Kidney epithelial cell (primary cell): ENCODE results near the gene CYP1A2. TPM values are rescaled to one million over a fixed set of nuclear protein-coding genes. Genes with fewer than 3 reads are reported as not detected.

Experiments
- DNase-seq: peaks from one replicate; pipeline ENCODE4 v3.0.0-alpha.2; 2010; ENCODE audit warnings: low read depth
- H3K27me3 ChIP-seq: 2 replicates; pipeline ENCODE4 v1.6.0; 2011; ENCODE audit warnings: low read length; ENCODE audit not compliant: control insufficient read depth, insufficient read depth
- H3K36me3 ChIP-seq: 2 replicates; pipeline ENCODE4 v1.5.1; 2011; ENCODE audit warnings: low read length; ENCODE audit not compliant: control insufficient read depth, insufficient read depth
- H3K4me3 ChIP-seq: 2 replicates; pipeline ENCODE4 v1.5.1; 2011; ENCODE audit warnings: low read depth, mild to moderate bottlenecking, control low read depth, low read length
- total RNA-seq: library from RNA; depleted of rRNA; stranded (reverse); fragments of >200 nt; gene quantifications from 2 replicates; pipeline ENCODE4 v1.2.3, GENCODE V29; 2015
- TF ChIP-seq, protein P1 (sequence below): IDR thresholded peaks from 2 replicates; pipeline ENCODE4 v1.5.1; 2011; ENCODE audit warnings: mild to moderate bottlenecking, moderate library complexity, low read length, control low read depth, inconsistent platforms; ENCODE audit not compliant: insufficient read depth, poor library complexity, severe bottlenecking

The CYP1A2 gene
- total RNA-seq, 1 donor from 2014 or later = not detected

- Histone ChIP-seq H3K4me3 (no peak overlapping the region), H3K36me3 (no peaks in the 10 kb centered on the region), H3K27me3 (no peaks in the 10 kb centered on the region)
- TF ChIP-seq, protein P1, sequence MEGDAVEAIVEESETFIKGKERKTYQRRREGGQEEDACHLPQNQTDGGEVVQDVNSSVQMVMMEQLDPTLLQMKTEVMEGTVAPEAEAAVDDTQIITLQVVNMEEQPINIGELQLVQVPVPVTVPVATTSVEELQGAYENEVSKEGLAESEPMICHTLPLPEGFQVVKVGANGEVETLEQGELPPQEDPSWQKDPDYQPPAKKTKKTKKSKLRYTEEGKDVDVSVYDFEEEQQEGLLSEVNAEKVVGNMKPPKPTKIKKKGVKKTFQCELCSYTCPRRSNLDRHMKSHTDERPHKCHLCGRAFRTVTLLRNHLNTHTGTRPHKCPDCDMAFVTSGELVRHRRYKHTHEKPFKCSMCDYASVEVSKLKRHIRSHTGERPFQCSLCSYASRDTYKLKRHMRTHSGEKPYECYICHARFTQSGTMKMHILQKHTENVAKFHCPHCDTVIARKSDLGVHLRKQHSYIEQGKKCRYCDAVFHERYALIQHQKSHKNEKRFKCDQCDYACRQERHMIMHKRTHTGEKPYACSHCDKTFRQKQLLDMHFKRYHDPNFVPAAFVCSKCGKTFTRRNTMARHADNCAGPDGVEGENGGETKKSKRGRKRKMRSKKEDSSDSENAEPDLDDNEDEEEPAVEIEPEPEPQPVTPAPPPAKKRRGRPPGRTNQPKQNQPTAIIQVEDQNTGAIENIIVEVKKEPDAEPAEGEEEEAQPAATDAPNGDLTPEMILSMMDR = no peak
- DNase-seq = peak; percentile 67
Measured at GRCh38 chr15:74790080-74790916, 41.7 kb downstream of the CYP1A2 start.

DNA sequence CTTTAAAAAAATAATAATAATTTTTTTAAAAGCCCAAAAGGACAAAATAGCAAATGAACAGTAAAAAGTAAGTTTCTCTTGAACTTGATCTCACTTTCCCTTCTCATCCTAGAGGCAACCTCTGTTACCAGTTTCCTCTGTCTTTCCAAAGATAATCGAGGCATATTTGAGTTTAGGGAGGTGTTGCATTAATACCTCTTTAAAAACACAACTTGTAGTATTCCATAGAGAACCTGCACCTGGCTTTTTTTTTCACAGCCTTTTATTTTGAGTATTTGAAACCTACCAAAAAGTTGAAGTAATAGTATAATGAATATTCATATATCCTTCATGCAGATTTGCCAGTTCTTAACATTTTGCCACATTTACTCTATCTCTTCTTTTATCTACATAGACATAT, 42.4 kb downstream of the CYP1A2 start:
- Histone ChIP-seq H3K4me3 (no peak overlapping the region), H3K27me3 (no peaks in the 10 kb centered on the region), H3K36me3 (no peaks in the 10 kb centered on the region)
- DNase-seq = no peak
- TF ChIP-seq, protein P1 = no peak

- H3K27me3 ChIP-seq = no peaks in the 10 kb centered on the region
- no peak overlapping the region for H3K4me3 ChIP-seq
- TF ChIP-seq, protein P1 = no peak
- H3K36me3 ChIP-seq = no peaks in the 10 kb centered on the region
- DNase-seq = no peak
Measured at GRCh38 chr15:74791667-74792066, 43.0 kb downstream of the CYP1A2 start.

DNA sequence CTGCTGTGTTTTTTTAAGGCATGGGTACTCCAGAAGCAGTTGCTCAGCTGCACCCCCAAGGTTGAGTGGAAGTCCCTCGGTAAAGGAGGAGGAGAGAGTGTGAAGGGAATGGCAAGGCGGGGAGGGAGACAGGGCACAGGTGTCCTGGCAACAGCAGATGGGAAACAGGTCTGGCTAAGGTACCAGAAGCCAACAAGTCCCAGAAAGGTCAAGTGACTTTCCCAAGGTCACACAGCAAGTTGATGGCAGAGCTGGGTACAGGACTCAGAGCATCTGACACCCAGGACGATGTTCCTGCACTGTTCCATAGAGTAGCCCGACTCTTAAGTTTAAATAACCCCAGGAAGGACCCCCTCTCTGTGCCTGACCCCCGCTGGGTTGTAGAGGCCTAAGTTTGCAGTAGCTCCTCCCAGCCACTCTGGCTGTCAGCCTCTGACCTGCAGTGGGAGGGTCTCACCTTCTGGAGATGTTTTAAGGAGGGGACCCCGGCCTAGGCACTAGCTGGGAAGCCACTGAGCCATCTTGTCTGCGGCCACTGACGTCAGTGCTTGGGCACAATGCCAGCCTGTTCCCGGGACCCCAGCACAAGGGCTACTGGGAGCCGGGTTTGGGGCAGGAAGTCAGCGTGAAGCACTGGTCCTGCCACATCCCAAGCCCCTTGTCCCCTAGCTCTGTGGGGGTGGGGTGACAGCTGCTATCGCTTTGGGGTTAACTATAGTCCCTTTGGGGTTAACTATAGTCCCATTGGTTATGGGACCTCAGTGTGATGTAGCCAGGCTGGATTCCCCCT, 43.8 kb downstream of the CYP1A2 start:
- no peak for DNase-seq
- TF ChIP-seq, protein P1 = no peak
- no peaks in the 10 kb centered on the region for H3K36me3 ChIP-seq
- H3K27me3 ChIP-seq = no peaks in the 10 kb centered on the region
- no peak overlapping the region for H3K4me3 ChIP-seq

GRCh38 chr15:74793135-74794028, 44.7 kb downstream of the CYP1A2 start:
- TF ChIP-seq, protein P1 = no peak

More at GRCh38 chr15:74793135-74794028, 44.7 kb downstream of the CYP1A2 start:
- DNase-seq = no peak
- Histone ChIP-seq H3K27me3 (no peaks in the 10 kb centered on the region), H3K36me3 (no peaks in the 10 kb centered on the region), H3K4me3 (no peak overlapping the region)
